IPS-18a (cell line): Measurements from ENCODE around the gene GSX2.
"Not testable (repeated sequence)": the region's sequence is repeated elsewhere in the genome, so short reads cannot be mapped to it uniquely, and the experiment has no call there.

Source experiments
- H3K27ac ChIP-seq: one replicate; pipeline ENCODE4 v1.5.1; 2013; ENCODE audit warnings: low read length
- H3K27me3 ChIP-seq: one replicate; pipeline ENCODE4 v1.6.1; 2013; ENCODE audit warnings: mild to moderate bottlenecking, low read length; ENCODE audit not compliant: control insufficient read depth, insufficient read depth
- H3K36me3 ChIP-seq: one replicate; pipeline ENCODE4 v1.6.1; 2013; ENCODE audit warnings: low read depth, low read length; ENCODE audit not compliant: control insufficient read depth
- H3K4me1 ChIP-seq: one replicate; pipeline ENCODE4 v1.6.1; 2013; ENCODE audit warnings: low read depth, low read length; ENCODE audit not compliant: control insufficient read depth
- H3K4me3 ChIP-seq: one replicate; pipeline ENCODE4 v1.5.1; 2013; ENCODE audit warnings: low read length
- H3K9ac ChIP-seq: one replicate; pipeline ENCODE4 v1.6.1; 2013; ENCODE audit warnings: mild to moderate bottlenecking, low read length, moderate library complexity
- H3K9me3 ChIP-seq: one replicate; pipeline ENCODE4 v1.6.1; 2013; ENCODE audit warnings: low read depth, low read length; ENCODE audit not compliant: control insufficient read depth

Gene GSX2

GRCh38 chr4:54113206-54113605, 13.2 kb downstream of the GSX2 start:
- Histone ChIP-seq H3K4me1 (peaks cover 20% of the 10 kb centered on the region), H3K27me3 (peaks cover 42% of the 10 kb centered on the region)
- not testable (repeated sequence) for H3K4me3 ChIP-seq, H3K9me3 ChIP-seq, H3K36me3 ChIP-seq, H3K9ac ChIP-seq, H3K27ac ChIP-seq

GRCh38 chr4:54116246-54116645, 16.3 kb downstream of the GSX2 start:
- not testable (repeated sequence) for H3K27ac ChIP-seq, H3K36me3 ChIP-seq, H3K4me3 ChIP-seq, H3K9me3 ChIP-seq, H3K4me1 ChIP-seq, H3K9ac ChIP-seq
- H3K27me3 ChIP-seq, result peaks cover 12% of the 10 kb centered on the region

- Histone ChIP-seq H3K4me1 (no peaks in the 10 kb centered on the region), H3K27me3 (no peaks in the 10 kb centered on the region), H3K27ac (no peak overlapping the region), H3K4me3 (no peak overlapping the region), H3K9ac (no peak overlapping the region), H3K9me3 (no peaks in the 10 kb centered on the region), H3K36me3 (no peaks in the 10 kb centered on the region)
Observed at GRCh38 chr4:54118850-54119589, 19.1 kb downstream of the GSX2 start.

- Histone ChIP-seq H3K4me3 (no peak overlapping the region), H3K4me1 (no peaks in the 10 kb centered on the region), H3K9ac (no peak overlapping the region), H3K27me3 (no peaks in the 10 kb centered on the region), H3K9me3 (no peaks in the 10 kb centered on the region), H3K27ac (no peak overlapping the region), H3K36me3 (no peaks in the 10 kb centered on the region)
Observed at GRCh38 chr4:54120518-54120917, 20.6 kb downstream of the GSX2 start.

GRCh38 chr4:54127660-54128059, 27.7 kb downstream of the GSX2 start:
- Histone ChIP-seq H3K36me3 (no peaks in the 10 kb centered on the region), H3K4me3 (no peak overlapping the region), H3K27ac (no peak overlapping the region), H3K27me3 (no peaks in the 10 kb centered on the region), H3K9me3 (peaks cover 7% of the 10 kb centered on the region), H3K4me1 (no peaks in the 10 kb centered on the region), H3K9ac (no peak overlapping the region)

- not testable (repeated sequence) for H3K4me3 ChIP-seq, H3K9me3 ChIP-seq, H3K36me3 ChIP-seq, H3K4me1 ChIP-seq, H3K9ac ChIP-seq, H3K27me3 ChIP-seq, H3K27ac ChIP-seq
Observed at GRCh38 chr4:54128694-54129093, 28.7 kb downstream of the GSX2 start.

GRCh38 chr4:54139332-54139731, 39.4 kb downstream of the GSX2 start:
- no peak overlapping the region for H3K9ac ChIP-seq
- H3K4me1 ChIP-seq, result no peaks in the 10 kb centered on the region
- H3K9me3 ChIP-seq, result no peaks in the 10 kb centered on the region
- H3K27me3 ChIP-seq, result no peaks in the 10 kb centered on the region
- H3K4me3 ChIP-seq, result no peak overlapping the region
- H3K36me3 ChIP-seq, result no peaks in the 10 kb centered on the region
- no peak overlapping the region for H3K27ac ChIP-seq

- no peaks in the 10 kb centered on the region for H3K9me3 ChIP-seq
- H3K4me1 ChIP-seq, result no peaks in the 10 kb centered on the region
- no peaks in the 10 kb centered on the region for H3K36me3 ChIP-seq
- no peak overlapping the region for H3K9ac ChIP-seq
- no peak overlapping the region for H3K27ac ChIP-seq
- no peaks in the 10 kb centered on the region for H3K27me3 ChIP-seq
- no peak overlapping the region for H3K4me3 ChIP-seq
Observed at GRCh38 chr4:54140287-54140686, 40.3 kb downstream of the GSX2 start.

- Histone ChIP-seq H3K27me3 (no peaks in the 10 kb centered on the region), H3K27ac (no peak overlapping the region), H3K4me3 (no peak overlapping the region), H3K36me3 (no peaks in the 10 kb centered on the region), H3K9me3 (no peaks in the 10 kb centered on the region), H3K9ac (no peak overlapping the region), H3K4me1 (no peaks in the 10 kb centered on the region)
Observed at GRCh38 chr4:54144199-54144598, 44.2 kb downstream of the GSX2 start.

- Histone ChIP-seq H3K36me3 (no peaks in the 10 kb centered on the region), H3K4me1 (no peaks in the 10 kb centered on the region), H3K9me3 (no peaks in the 10 kb centered on the region), H3K9ac (no peak overlapping the region), H3K27ac (no peak overlapping the region), H3K4me3 (no peak overlapping the region), H3K27me3 (no peaks in the 10 kb centered on the region)
Observed at GRCh38 chr4:54144661-54145171, 44.8 kb downstream of the GSX2 start.

GRCh38 chr4:54146139-54146538, 46.2 kb downstream of the GSX2 start:
- Histone ChIP-seq H3K9me3 (no peaks in the 10 kb centered on the region), H3K9ac (no peak overlapping the region), H3K4me1 (no peaks in the 10 kb centered on the region), H3K27ac (no peak overlapping the region), H3K27me3 (no peaks in the 10 kb centered on the region), H3K36me3 (no peaks in the 10 kb centered on the region), H3K4me3 (no peak overlapping the region)

- no peaks in the 10 kb centered on the region for H3K36me3 ChIP-seq
- H3K4me1 ChIP-seq, result no peaks in the 10 kb centered on the region
Observed at GRCh38 chr4:54149323-54149722, 49.4 kb downstream of the GSX2 start.

More at GRCh38 chr4:54149323-54149722, 49.4 kb downstream of the GSX2 start:
- no peaks in the 10 kb centered on the region for H3K27me3 ChIP-seq
- H3K9ac ChIP-seq, result no peak overlapping the region
- no peaks in the 10 kb centered on the region for H3K9me3 ChIP-seq
- no peak overlapping the region for H3K27ac ChIP-seq
- H3K4me3 ChIP-seq, result no peak overlapping the region
